Karpas-422 (cell line): ENCODE data around the gene PARD3B. TPM values are rescaled to one million over a fixed set of nuclear protein-coding genes. Genes with fewer than 3 reads are reported as not detected.

Source experiments
- DNase-seq: peaks from one replicate; pipeline ENCODE4 v3.0.0-alpha.2; 2015
- H2AFZ ChIP-seq: fragments of 200-600 bp; sonication (generic); 2 replicates; pipeline ENCODE4 v1.6.1; 2014; ENCODE audit warnings: antibody characterized with exemption, low read length, mixed read lengths
- H3K27ac ChIP-seq: fragments of 200-600 bp; sonication (generic); 2 replicates; pipeline ENCODE4 v1.5.1; 2014; ENCODE audit warnings: mild to moderate bottlenecking, low read length, moderate library complexity
- H3K27me3 ChIP-seq: fragments of 200-600 bp; sonication (generic); 2 replicates; pipeline ENCODE4 v1.6.1; 2014; ENCODE audit warnings: low read length, mixed read lengths
- H3K36me3 ChIP-seq: fragments of 200-600 bp; sonication (generic); 2 replicates; pipeline ENCODE4 v1.6.1; 2014; ENCODE audit warnings: low read length, mixed read lengths; ENCODE audit not compliant: insufficient read depth
- H3K4me1 ChIP-seq: fragments of 200-600 bp; sonication (generic); 2 replicates; pipeline ENCODE4 v1.6.1; 2014; ENCODE audit warnings: mild to moderate bottlenecking, low read length, mixed read lengths
- H3K4me2 ChIP-seq: fragments of 200-600 bp; sonication (generic); 2 replicates; pipeline ENCODE4 v1.6.1; 2014; ENCODE audit warnings: low read length, low read depth, mild to moderate bottlenecking; ENCODE audit not compliant: poor library complexity, severe bottlenecking
- H3K4me3 ChIP-seq: fragments of 200-600 bp; sonication (generic); 2 replicates; pipeline ENCODE4 v1.5.1; 2014; ENCODE audit warnings: mild to moderate bottlenecking, antibody characterized with exemption, low read length, mixed read lengths
- H3K79me2 ChIP-seq: fragments of 200-600 bp; sonication (generic); 2 replicates; pipeline ENCODE4 v1.6.1; 2014; ENCODE audit warnings: mild to moderate bottlenecking, low read length, mixed read lengths
- H3K9ac ChIP-seq: fragments of 200-600 bp; sonication (generic); 2 replicates; pipeline ENCODE4 v1.6.0; 2014; ENCODE audit warnings: low read length
- H3K9me2 ChIP-seq: fragments of 200-600 bp; sonication (generic), shearing (Covaris generic); replicated peaks from 2 replicates; pipeline ENCODE4 v1.6.0; 2014; ENCODE audit warnings: mild to moderate bottlenecking, low read length, moderate library complexity; ENCODE audit not compliant: insufficient read depth
- H3K9me3 ChIP-seq: fragments of 300-700, 200-600 bp; sonication (generic); 2 replicates; pipeline ENCODE4 v1.6.1; 2014; ENCODE audit warnings: low read length, mixed read lengths
- H4K20me1 ChIP-seq: fragments of 200-600 bp; sonication (generic); 2 replicates; pipeline ENCODE4 v1.6.1; 2014; ENCODE audit warnings: mild to moderate bottlenecking, antibody characterized with exemption, low read length, low read depth; ENCODE audit not compliant: insufficient read depth
- total RNA-seq: library from RNA; depleted of rRNA; stranded (reverse); fragments of >200 nt; shearing (Covaris generic); gene quantifications from 2 replicates; pipeline ENCODE4 v1.2.3, GENCODE V29; 2014; ENCODE audit warnings: low replicate concordance

PARD3B gene
- total RNA-seq, 1 experiment from 2014 or later: not detected

- H3K79me2 ChIP-seq: no peaks in the 10 kb centered on the region
- no peak overlapping the region for H3K4me2 ChIP-seq
- no peaks in the 10 kb centered on the region for H3K9me3 ChIP-seq
- no peak overlapping the region for H2AFZ ChIP-seq
- H3K36me3 ChIP-seq: no peaks in the 10 kb centered on the region
- H4K20me1 ChIP-seq: no peaks in the 10 kb centered on the region
- no peaks in the 10 kb centered on the region for H3K27me3 ChIP-seq
- H3K9ac ChIP-seq: no peak overlapping the region
- no peaks in the 10 kb centered on the region for H3K9me2 ChIP-seq
- H3K4me1 ChIP-seq: no peaks in the 10 kb centered on the region
- no peak overlapping the region for H3K4me3 ChIP-seq
- DNase-seq: no peak
- no peak overlapping the region for H3K27ac ChIP-seq
Observed at GRCh38 chr2:205651719-205652118, 1106.4 kb downstream of the PARD3B start.

GRCh38 chr2:205654878-205655605 lies 1109.8 kb downstream of the PARD3B start:
- no peak overlapping the region for H3K27ac ChIP-seq
- H2AFZ ChIP-seq: no peak overlapping the region
- H3K79me2 ChIP-seq: no peaks in the 10 kb centered on the region
- no peak for DNase-seq
- no peak overlapping the region for H3K4me2 ChIP-seq
- H3K36me3 ChIP-seq: no peaks in the 10 kb centered on the region
- no peak overlapping the region for H3K4me3 ChIP-seq
- no peaks in the 10 kb centered on the region for H3K9me2 ChIP-seq
- no peaks in the 10 kb centered on the region for H3K9me3 ChIP-seq
- H3K4me1 ChIP-seq: peaks cover 3% of the 10 kb centered on the region
- H3K9ac ChIP-seq: no peak overlapping the region
- H4K20me1 ChIP-seq: no peaks in the 10 kb centered on the region
- no peaks in the 10 kb centered on the region for H3K27me3 ChIP-seq

GRCh38 chr2:205655779-205656456 lies 1110.6 kb downstream of the PARD3B start:
- DNase-seq: no peak
- no peaks in the 10 kb centered on the region for H4K20me1 ChIP-seq

GRCh38 chr2:205656461-205656860 lies 1111.2 kb downstream of the PARD3B start:
- Histone ChIP-seq H3K36me3 (no peaks in the 10 kb centered on the region), H3K27ac (no peak overlapping the region), H3K4me2 (peak overlapping the region; percentile 1), H3K4me1 (peaks cover 15% of the 10 kb centered on the region), H3K9ac (no peak overlapping the region), H3K9me3 (no peaks in the 10 kb centered on the region), H3K27me3 (no peaks in the 10 kb centered on the region), H4K20me1 (no peaks in the 10 kb centered on the region), H3K4me3 (no peak overlapping the region), H3K9me2 (no peaks in the 10 kb centered on the region), H2AFZ (no peak overlapping the region), H3K79me2 (no peaks in the 10 kb centered on the region)
- DNase-seq: no peak

More at GRCh38 chr2:205655779-205656456, 1110.6 kb downstream of the PARD3B start:
- Histone ChIP-seq H3K4me2 (no peak overlapping the region), H3K27me3 (no peaks in the 10 kb centered on the region), H3K9me3 (no peaks in the 10 kb centered on the region), H3K4me1 (peaks cover 10% of the 10 kb centered on the region), H3K9me2 (no peaks in the 10 kb centered on the region), H3K9ac (no peak overlapping the region), H3K4me3 (no peak overlapping the region), H3K36me3 (no peaks in the 10 kb centered on the region), H2AFZ (no peak overlapping the region), H3K79me2 (no peaks in the 10 kb centered on the region), H3K27ac (no peak overlapping the region)

- no peaks in the 10 kb centered on the region for H4K20me1 ChIP-seq
- H2AFZ ChIP-seq: no peak overlapping the region
- no peaks in the 10 kb centered on the region for H3K36me3 ChIP-seq
- H3K79me2 ChIP-seq: no peaks in the 10 kb centered on the region
- DNase-seq: no peak
- H3K27ac ChIP-seq: no peak overlapping the region
- H3K4me1 ChIP-seq: peaks cover 17% of the 10 kb centered on the region
- H3K9me3 ChIP-seq: no peaks in the 10 kb centered on the region
- H3K4me2 ChIP-seq: peak overlapping the region; percentile 1
- no peak overlapping the region for H3K9ac ChIP-seq
- H3K9me2 ChIP-seq: no peaks in the 10 kb centered on the region
- no peaks in the 10 kb centered on the region for H3K27me3 ChIP-seq
- H3K4me3 ChIP-seq: no peak overlapping the region
Observed at GRCh38 chr2:205656941-205657340, 1111.7 kb downstream of the PARD3B start.

GRCh38 chr2:205657579-205657978 lies 1112.3 kb downstream of the PARD3B start:
- H4K20me1 ChIP-seq: no peaks in the 10 kb centered on the region
- H3K9me3 ChIP-seq: no peaks in the 10 kb centered on the region
- H3K79me2 ChIP-seq: no peaks in the 10 kb centered on the region
- H3K9me2 ChIP-seq: no peaks in the 10 kb centered on the region
- no peak overlapping the region for H3K9ac ChIP-seq
- no peak overlapping the region for H2AFZ ChIP-seq
- no peak overlapping the region for H3K4me2 ChIP-seq
- H3K4me1 ChIP-seq: peaks cover 23% of the 10 kb centered on the region
- no peaks in the 10 kb centered on the region for H3K27me3 ChIP-seq
- H3K4me3 ChIP-seq: no peak overlapping the region
- no peaks in the 10 kb centered on the region for H3K36me3 ChIP-seq
- no peak for DNase-seq
- no peak overlapping the region for H3K27ac ChIP-seq

- Histone ChIP-seq H3K27ac (no peak overlapping the region), H3K4me1 (peaks cover 27% of the 10 kb centered on the region)
Observed at GRCh38 chr2:205658068-205658467, 1112.8 kb downstream of the PARD3B start.

GRCh38 chr2:205658572-205658971 lies 1113.3 kb downstream of the PARD3B start:
- H3K36me3 ChIP-seq: no peaks in the 10 kb centered on the region
- H3K9me2 ChIP-seq: no peaks in the 10 kb centered on the region
- no peak for DNase-seq
- H3K79me2 ChIP-seq: no peaks in the 10 kb centered on the region
- no peak overlapping the region for H2AFZ ChIP-seq
- no peaks in the 10 kb centered on the region for H3K9me3 ChIP-seq
- no peak overlapping the region for H3K4me2 ChIP-seq
- H3K9ac ChIP-seq: no peak overlapping the region
- H3K27me3 ChIP-seq: no peaks in the 10 kb centered on the region
- peaks cover 27% of the 10 kb centered on the region for H3K4me1 ChIP-seq
- no peak overlapping the region for H3K4me3 ChIP-seq
- H4K20me1 ChIP-seq: no peaks in the 10 kb centered on the region
- H3K27ac ChIP-seq: no peak overlapping the region

More at GRCh38 chr2:205658068-205658467, 1112.8 kb downstream of the PARD3B start:
- Histone ChIP-seq H3K9me3 (no peaks in the 10 kb centered on the region), H2AFZ (no peak overlapping the region), H4K20me1 (no peaks in the 10 kb centered on the region), H3K79me2 (no peaks in the 10 kb centered on the region), H3K9me2 (no peaks in the 10 kb centered on the region), H3K9ac (no peak overlapping the region), H3K4me2 (no peak overlapping the region), H3K27me3 (no peaks in the 10 kb centered on the region), H3K4me3 (no peak overlapping the region), H3K36me3 (no peaks in the 10 kb centered on the region)
- DNase-seq: no peak
